Stimulated activated CD8-positive, alpha-beta memory T cell treated with anti-CD3 and anti-CD28 coated beads, Interleukin-12 subunit alpha, Interleukin-12 subunit beta, amount 100 ng/mL, for 24 hours (primary cell): ENCODE data around the gene RASGRP2.

ENCODE experiments used
- DNase-seq: peaks from one replicate; pipeline ENCODE4 v3.0.0-alpha.2; 2020; ENCODE audit errors: extremely low read depth

RASGRP2 gene

DNA sequence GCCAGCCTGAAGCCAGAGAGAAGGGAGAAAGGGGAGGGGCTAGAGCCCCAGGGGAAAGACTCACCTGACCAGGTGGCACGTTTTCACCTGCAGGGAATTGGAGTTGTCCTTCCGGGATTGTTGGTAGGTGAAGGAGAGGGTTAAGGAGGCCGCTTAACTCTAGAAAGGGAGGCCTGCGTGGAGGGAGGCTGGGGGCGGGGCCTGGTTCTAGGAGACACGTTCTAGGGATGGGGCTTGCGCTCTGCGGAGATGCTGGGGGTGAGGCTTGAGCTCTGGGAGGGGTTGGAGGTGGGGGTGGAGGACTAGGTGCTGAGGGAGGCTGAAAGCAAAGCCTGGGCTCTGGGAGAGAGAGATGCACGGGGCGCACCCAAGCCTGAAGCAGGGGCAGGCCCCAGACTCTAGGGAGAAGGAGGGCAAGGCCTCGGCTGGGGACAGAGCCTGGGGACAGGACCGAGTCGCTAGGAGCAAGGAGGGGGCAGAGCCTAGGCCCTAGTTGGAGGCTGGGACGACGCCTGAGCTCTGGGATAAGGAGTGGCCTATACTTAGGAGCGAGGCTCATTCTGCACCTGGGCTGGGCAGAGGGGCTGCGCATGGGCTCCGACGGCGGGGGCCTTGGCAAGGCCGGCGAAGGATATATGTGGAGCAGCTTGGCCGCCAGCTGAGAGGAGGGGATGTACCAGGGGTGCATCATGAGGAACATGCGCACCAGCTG lies 2.4 kb downstream of the RASGRP2 start:
- no peak for DNase-seq

DNA sequence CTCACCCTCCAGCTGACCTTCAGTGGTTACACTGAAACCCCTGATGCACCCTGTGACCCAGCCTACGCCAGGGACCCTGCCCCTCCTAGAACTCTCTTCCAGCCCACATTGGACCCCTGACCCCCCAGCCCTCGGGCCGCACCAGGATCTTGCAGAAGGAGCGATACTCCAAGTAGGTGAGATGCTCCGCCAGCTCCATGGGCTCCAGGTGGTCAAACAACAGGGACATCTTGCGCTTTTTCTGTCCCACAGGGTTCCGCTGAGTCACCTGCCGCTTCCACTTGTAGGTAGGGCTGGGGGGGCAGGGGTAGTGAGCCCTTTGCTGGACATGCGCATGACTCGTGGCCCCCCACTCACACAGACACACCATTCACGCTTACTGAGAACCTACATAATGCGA lies 4.1 kb downstream of the RASGRP2 start:
- DNase-seq: no peak

DNA sequence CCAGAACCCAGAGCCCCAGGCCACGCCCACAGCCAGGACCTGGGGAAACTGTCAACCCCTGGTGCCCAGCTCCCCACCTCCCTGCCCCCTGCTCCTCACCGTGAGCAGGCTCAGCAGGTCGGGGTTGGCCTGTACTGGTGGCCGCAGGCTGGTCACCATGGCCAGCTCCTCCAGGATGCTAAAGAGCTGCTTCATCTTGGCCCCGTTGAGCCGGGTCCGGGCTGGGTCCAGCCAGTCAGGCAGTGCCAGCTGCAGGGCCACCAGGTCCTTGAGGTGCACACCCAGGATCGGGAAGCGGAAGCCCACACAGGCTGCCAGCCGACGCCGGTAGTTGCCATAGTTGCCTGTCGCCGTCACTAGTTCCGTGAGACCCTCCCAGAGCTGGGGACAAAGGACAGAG lies 7.3 kb downstream of the RASGRP2 start:
- no peak for DNase-seq

DNA sequence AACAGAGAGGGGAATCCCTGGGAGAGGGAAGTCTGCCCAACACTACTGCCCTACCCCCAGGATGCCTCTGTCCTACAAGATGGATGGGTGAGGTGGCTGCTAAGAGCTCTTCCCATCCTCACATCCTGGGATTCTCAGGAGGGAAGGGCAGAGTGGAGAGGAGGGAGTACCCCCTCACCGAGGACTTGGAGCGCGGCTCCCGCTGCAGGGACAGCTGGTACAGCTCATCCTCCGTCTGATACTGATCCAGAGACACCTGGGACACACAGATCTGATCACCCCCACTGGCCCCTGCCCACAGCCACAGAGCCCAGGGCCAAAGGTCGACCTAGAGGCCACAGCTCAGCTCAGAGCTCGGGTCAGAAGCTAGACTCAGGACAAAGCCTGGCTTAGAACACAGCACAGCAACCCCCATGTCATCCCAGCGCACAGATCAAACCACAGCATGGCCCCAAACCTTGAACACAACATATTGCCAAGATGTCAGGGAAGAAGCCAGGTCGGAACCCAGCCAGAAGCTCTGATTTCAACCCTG lies 8.2 kb downstream of the RASGRP2 start:
- DNase-seq: no peak

DNA sequence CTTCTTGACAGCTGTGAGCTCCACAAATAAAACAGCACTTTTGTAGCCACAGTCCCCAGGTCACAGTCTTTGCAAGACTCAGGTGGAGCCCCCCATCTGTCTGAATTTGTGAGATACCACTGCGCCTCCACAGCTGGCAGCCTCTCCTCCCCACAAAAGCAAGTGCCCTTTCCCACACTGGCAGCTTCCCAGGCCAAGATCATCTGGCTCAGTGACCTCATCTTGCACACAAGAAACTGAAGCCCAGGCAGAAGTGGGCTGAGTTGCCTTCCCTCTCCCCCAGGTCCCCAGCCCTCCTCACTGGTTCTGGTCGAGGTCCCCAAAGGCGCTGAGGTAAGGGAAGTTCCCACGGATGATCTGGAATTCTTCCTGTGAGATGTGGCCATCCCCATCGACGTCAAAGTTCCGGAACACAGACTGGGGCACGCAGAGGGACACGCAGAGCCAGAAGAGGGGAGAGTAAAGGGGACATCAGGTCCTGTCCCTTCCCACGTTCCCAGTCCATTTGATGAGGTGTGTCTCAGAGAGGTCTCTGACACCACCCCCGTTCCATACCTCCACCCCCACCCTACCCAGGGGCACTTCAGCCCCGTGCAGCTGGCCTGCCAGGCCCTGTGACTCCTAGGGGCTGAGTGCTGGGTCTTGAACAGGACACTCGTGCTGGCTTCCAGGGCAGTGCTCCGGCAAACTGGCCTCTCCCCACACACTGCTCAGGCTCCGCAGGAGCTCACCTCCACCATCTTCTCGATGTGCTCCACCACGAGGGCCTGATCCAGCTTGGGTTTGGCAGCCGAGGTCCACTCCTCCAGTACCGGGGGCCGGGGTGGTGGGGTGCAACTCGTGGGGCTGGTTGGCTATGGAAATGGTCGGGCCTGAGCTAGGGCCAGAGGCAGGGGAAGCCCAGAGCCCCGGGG lies 8.9 kb downstream of the RASGRP2 start:
- DNase-seq: no peak

DNA sequence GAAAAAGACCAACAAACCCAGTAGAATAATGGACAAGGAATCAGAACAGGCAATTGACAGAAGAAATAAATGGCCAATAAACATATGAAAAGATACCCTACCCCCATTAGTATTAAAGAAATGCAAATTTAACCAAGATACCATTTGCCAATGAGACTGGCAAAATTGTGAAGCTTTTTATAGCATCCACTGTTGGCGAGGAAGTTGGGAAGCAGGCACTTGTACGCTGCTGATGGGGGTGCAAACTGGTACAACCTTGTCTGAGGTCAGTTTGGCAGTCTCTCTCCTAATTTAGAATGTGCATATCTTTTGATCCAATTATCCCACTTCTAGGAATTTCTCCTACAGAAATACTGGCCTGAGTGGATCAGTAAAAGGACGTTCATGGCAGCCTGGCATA lies 12.3 kb downstream of the RASGRP2 start:
- DNase-seq: no peak

DNA sequence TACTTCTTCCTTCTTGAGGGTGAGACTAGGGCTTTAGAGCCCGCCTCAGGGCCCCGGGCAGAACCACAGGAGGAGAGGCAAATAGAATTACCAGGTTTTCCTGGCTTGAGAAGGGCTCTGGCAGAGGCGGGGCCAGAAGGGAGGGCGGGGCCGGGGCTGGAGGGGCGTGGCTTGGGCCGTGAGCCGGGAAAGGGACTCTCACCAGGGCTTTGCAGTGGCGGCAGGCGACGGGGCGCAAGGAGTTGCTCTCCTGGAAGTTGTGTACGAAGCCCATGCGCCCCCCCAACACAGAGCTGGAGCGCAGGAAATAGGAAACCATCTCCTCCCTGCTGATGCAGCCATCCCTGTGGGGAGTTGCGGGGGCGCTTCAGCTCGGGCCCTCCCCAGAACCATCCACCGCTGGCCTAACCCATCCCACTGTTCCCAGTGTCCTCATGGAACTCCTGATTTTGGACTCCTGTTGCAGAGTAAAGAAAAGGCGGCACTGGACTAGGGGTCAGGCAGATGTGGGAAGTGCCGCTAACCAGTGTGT lies 14.0 kb downstream of the RASGRP2 start:
- no peak for DNase-seq

DNA sequence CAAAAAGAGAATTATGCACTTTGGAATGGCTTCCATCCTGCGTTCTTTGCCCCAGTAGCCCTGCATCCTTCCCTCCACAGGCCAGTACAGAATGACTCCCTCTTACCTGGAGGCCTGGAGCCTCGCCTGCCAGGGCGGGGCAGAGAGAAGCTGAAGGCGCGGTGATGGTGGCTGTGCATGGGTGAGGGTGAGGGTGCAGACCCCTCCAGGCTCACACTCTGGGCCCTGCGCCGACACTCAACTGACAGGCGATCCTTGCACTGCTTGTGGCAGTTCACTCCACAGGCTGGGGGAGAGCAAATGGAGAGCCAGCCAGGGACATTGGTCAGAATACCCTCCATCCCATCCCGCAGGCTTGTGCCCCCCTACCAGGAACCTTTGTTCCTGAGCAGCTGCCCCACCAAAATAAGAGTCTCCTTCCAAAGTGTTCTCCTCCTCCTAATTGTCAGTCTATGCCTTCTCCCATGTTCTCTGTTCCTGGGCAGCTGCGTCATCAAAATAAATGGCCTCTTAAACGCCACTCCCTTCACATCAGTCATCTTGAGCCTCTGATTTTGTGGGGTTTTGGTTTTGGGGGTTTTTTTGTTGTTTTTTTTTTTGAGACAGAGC lies 15.1 kb downstream of the RASGRP2 start:
- DNase-seq: no peak

DNA sequence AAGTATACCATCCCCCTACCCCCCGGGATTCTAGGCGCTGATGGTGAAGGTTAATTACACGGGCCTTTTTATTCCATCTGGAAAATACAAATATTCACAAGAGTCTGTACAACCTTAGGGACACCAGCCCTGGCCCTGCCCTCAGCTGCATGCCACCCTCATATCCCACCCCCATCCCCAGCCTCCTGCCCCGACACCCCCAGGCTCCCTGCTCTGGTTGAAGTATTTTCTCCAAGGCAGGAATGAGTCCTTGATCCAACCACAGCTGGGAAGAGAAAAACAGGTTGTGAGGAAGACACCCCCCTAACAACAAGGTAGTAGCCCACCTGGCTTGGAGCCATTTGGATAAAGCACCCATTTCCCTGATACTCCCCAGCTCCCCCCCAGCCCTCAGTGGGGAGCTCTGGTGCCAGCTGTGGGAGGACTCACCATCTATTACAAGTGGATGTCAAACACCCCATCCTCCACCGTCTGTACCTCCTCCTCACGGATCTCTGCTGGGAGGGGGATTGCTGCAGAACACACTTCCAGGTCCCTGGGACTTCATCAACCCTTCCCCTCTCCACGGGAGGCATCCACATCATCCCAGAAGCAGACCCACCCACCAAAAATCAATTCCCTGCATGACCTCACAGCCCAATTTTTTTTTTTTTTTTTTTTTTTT lies 16.9 kb downstream of the RASGRP2 start:
- no peak for DNase-seq

DNA sequence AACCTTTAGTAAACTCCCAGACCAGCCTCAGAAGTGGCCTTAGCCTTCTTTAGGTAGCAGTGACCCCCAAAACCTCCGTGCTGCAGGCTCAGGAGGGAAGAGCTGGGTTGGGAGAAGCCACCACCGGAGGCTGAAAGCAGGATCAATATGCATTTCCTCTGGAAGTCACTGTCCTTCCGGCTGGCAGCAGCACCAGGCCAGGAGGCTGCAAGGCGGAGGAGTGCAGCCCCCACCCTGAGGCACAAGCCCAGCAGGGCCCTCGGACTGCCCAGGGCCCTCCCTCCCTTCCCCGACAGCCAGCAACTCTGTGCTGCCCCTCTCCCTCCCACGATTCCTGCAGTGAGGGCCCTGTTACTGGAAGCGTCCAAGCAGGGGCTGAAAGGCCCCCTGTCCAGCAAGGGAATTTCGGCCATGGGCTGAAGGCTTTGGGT lies 17.7 kb downstream of the RASGRP2 start:
- DNase-seq: no peak

DNA sequence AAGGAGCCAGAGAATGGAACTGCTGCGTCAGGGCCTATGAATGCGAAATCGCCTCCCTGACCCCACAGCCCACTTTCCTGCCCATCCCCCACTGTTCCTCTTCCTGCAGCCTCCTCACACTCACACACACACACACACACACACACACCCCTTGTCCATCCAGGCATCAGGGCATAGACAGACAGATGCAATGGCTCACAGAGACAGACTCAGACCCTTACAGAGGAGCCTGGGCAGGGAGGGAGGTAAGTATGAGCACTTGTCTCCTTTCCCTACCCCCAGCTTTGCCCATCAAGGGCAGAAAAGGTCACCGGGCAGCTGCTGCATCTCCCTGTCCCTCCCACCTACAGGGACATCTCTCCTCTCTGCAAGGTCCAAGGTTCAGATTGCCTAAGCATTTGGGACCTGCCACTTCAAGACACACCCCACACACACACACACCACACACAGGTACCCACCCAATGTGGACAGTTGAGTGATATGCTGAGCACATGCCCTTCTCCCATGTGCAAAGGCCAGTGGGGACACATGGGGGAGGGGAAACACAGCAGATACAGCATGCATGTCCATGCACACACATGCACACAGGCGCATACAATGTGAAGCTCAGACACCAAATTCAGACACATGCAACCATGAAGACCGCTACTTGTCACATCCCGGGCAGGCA lies 18.9 kb downstream of the RASGRP2 start:
- no peak for DNase-seq

DNA sequence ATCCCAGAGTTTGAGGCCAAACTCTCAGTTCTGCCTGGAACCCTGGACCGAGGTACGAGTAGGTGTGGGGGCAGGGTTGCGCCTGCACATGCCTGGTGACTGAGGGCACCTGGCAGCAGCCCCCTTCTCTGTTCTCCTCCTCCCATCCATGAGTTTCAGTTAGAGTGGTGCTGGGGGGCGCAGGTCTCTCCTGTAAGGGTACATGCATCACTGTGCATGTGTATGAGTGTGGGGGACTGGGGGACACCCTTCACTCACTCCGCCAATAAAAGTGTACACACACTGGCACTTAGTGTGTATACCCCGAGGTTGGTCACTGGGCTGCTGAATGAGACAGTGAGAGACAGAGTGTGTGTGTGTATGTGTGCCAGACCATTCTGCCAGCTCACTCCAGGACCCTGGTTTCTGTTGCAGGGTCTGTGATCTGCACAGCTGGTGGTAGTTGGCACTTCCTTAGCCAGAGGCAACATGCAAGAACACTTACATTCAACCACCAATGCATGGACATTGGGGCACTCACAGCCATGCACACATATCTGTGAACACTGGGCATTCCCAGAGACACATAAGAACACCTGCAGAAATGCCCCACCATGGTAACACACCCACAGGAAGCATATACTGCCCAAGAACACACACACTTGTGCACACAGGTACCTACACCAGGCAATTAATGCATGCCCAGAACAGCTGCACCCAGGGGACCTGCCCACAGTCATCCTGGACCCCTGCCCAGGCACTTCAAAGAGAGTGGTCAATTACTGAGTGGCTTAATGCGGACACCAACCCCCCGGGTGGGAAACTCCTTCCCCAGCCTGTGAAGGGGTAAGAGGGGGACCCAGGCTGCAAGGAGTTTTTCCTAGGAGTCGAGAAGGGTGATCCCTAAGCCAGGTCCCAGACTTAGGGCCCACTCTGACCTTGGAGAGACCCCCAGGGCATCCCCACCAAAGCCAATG lies 19.8 kb downstream of the RASGRP2 start:
- DNase-seq: no peak

DNA sequence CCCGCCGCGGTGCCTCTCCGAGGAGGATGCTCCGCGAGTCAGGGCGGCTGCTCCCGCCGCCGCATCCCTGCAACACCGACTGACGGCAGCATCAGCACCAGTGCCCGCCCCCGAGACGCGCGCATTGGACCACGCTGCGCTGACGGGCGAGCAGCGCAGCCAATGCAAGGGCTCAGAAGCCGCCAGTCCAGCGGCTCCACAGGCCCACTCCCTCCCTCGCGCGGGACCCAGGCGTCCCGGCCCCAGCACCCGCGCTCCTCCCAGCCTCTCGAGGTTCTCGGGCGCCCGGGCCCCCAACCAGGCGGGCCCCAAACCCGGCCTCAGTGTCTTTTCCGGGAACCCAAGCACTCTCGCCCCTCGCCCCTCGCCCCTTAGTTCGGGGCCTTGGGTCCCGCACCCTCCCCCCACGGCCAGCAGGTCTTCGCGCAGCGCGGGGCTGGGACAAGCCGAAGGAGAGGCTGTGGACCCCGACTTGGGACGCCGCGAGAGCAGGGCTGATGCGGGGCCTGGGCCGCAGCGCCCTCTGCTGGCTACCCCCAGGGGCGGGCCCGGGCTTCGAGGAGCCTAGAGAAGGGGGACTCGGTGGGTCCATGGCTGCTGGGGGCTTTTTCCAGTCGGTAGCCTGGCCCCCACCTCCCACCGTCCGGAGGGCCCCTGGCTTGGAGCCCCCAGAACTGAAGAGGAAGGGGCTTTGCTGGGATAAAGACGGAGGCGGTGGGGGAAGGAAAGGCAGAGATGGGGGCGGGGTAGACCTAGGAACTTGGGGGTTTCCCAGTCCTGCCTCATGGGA lies 20.6 kb downstream of the RASGRP2 start, which contains the start of gene NRXN2:
Gene NRXN2, minus strand, starts transcription at position 81 of the 790 bp plus-strand sequence. CDS start 9,498 bp downstream, outside the sequence.
- peak; percentile 70 for DNase-seq

DNA sequence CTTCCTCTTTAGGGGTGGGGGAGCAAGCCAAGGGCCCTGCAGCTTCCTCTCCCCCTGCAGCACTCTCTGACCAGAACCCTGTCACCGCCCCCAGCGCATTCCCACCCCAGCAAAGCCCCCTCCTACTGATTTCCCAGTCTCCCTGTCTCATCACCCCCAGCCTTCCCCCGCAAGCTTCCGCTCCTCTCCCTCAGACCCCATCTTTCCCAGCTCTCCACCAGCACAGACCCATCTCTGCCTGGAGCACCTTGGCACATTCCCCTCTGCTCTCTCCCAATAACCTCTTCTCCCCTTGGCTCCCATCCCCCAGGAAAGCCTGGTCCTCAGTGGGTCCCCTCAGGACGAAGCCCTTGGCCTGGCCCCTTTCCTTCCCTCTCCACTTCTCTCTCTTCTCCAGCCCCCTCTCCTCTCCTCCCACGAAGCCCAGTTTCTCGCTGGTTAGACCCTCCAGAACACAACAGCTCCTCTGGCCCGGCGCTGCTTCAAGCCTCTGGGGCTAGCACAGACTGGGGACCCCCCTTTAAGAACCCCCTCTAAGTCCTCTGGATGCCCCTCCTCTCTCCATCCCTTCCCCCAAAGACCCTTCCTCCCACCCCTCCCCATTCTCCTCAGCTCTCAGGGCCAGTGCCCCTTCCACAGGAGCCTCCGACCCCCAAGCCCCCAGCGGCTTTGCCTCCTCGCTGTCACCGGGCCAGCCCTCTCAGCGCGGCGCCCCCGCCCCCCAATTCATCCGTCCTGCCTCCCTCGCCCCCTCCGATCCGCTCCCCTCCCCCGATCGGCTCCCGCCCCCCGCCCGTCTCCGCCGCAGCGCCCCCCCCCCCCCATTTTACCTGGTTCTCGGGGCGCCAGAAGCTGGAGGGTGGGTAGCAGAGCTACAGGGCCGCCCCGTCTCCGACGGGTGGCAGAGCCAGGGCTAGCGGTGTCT lies 21.5 kb downstream of the RASGRP2 start:
- no peak for DNase-seq

DNA sequence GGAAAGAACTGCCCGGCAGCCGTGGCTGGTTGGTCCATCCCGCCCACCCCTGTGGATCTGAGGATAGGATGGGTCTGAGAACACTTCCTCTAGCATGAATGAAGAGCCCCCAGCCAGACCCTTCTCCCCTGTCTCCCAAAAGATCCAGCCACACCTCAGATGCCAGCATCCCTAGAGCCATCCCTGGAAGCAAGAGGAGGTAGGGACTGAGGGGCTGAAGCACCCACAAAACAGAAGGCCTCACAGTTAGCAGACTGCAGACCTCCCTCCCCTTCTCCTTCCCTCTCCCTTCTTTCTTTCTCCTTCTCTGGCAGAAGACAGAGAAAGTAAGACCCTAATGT lies 22.6 kb downstream of the RASGRP2 start:
- no peak for DNase-seq

DNA sequence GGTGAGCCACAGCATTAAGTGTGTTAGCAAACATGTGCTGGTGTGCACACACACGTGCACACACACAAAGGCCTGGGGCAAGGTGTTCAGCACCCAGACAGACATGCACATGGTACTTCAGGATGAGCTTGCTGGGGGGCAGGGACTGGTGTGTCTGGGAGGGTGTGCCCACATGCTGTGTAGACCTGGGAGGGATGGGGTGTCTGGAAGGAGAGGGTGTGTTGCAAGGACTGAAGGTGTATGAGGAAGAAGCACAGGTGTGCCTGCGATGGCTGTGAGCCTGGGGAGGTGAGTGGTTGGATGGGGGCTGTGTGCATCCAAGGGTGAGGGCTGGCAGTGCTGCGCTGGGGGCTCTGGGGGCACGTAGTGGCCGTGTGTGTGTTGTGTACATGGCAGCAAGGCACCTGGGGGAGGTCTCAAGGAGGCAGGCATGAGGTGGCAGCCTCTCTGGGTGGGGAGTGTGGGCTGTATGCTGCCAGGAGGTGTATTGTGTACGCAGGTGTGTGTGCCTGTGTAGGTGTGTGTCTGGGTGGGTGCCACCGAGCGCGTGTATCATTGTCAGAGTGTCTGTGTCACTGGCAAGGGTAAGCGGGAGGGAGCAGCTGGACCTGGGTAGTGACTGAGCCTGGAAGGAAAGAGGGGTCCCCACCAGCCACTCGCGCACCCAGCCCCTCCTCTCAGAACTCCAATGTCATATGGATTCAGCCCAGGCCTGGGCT lies 23.1 kb downstream of the RASGRP2 start:
- no peak for DNase-seq

DNA sequence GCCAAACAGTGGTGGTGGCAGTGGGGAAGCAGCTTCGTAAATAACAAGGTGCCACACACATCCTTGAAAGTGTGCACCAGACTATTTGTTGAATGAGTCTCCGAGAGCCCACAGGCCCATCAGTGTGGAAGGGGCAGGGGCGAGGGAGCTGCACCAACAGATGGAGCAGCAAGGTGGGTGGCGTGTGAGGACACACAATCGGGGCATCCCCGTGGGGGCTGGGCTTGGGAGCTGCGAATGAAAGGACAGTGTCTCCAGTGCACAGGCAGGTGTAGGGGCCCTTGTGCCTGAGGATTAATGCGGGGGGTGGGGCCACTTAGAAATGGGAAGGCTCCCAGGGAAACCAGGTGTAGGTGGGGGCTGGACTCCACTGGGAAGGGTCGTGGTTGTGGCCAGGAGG lies 23.8 kb downstream of the RASGRP2 start:
- DNase-seq: no peak
